Measurements from ENCODE around the gene RWDD3.

DNA sequence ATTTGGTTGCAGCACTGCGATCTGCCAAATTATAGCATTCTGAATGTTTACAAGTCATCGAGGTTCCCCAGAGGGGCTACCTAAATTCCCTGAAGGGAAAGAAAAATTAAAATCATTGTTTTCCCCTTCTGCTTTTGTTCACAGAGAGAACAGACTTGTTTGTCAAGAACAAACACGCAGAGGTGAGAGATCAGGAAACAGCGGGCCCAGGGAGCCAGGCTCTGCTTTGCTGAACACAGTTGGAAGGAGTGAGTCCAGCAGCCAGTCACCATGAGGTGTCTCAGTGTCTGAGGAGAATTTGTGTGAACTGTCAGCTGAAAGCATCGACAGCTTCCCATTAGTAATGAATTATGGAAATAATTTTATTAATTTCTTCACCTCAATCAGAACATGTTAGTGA is 52.5 kb downstream of the RWDD3 start:
- TF ChIP-seq, protein P1, sequence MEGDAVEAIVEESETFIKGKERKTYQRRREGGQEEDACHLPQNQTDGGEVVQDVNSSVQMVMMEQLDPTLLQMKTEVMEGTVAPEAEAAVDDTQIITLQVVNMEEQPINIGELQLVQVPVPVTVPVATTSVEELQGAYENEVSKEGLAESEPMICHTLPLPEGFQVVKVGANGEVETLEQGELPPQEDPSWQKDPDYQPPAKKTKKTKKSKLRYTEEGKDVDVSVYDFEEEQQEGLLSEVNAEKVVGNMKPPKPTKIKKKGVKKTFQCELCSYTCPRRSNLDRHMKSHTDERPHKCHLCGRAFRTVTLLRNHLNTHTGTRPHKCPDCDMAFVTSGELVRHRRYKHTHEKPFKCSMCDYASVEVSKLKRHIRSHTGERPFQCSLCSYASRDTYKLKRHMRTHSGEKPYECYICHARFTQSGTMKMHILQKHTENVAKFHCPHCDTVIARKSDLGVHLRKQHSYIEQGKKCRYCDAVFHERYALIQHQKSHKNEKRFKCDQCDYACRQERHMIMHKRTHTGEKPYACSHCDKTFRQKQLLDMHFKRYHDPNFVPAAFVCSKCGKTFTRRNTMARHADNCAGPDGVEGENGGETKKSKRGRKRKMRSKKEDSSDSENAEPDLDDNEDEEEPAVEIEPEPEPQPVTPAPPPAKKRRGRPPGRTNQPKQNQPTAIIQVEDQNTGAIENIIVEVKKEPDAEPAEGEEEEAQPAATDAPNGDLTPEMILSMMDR (IDR thresholded peaks at IDR 0.05; ENCODE audit: extremely low read depth in 1 of 2, insufficient read depth in 1 of 2, low read depth in 1 of 2, low read length in 2 of 2): no peak
- TF ChIP-seq POLR2A (IDR thresholded peaks at IDR 0.05; ENCODE audit: low read depth, low read length) (no peak), FOS (IDR thresholded peaks at IDR 0.05; ENCODE audit: borderline replicate concordance, insufficient read depth, low read length) (no peak), EZH2 (IDR thresholded peaks at IDR 0.05; ENCODE audit: borderline replicate concordance, low read depth, low read length, severe bottlenecking) (no peak)
